ENCODE measurements around the gene CCHCR1.

Gene CCHCR1

GRCh38 chr6:31158863-31159855 lies 1.6 kb upstream of the CCHCR1 start:
- no peak for DNase-seq

- peak; percentile 99 for DNase-seq
Observed at GRCh38 chr6:31158140-31158862, 699 bp upstream of the CCHCR1 start, which contains the start of gene TCF19. Gene TCF19 (plus strand): TSS chr6:31158589. CDS start chr6:31159470, 881 bp downstream.

GRCh38 chr6:31156641-31157040 lies 961 bp downstream of the CCHCR1 start:
- DNase-seq: no peak

- no peak for DNase-seq
Observed at GRCh38 chr6:31154436-31154835, 3.2 kb downstream of the CCHCR1 start.

GRCh38 chr6:31152781-31153180 lies 4.8 kb downstream of the CCHCR1 start:
- no peak for DNase-seq

- DNase-seq: no peak
Observed at GRCh38 chr6:31149827-31150447, 7.7 kb downstream of the CCHCR1 start.

GRCh38 chr6:31145386-31145785 lies 12.2 kb downstream of the CCHCR1 start:
- no peak for DNase-seq

- no peak for DNase-seq
Observed at GRCh38 chr6:31144970-31145340, 12.6 kb downstream of the CCHCR1 start.

GRCh38 chr6:31144296-31144969 lies 13.2 kb downstream of the CCHCR1 start:
- DNase-seq: no peak

- DNase-seq: no peak
Observed at GRCh38 chr6:31143148-31143547, 14.5 kb downstream of the CCHCR1 start.

GRCh38 chr6:31142361-31142761 lies 15.2 kb downstream of the CCHCR1 start:
- DNase-seq: no peak

GRCh38 chr6:31140643-31141042 lies 17.0 kb downstream of the CCHCR1 start:
- no peak for DNase-seq

- DNase-seq: no peak
Observed at GRCh38 chr6:31139599-31139998, 18.0 kb downstream of the CCHCR1 start.

- DNase-seq: no peak
Observed at GRCh38 chr6:31138982-31139381, 18.6 kb downstream of the CCHCR1 start, which contains the start of gene PSORS1C2. Gene PSORS1C2 (minus strand): TSS chr6:31139066. CDS start chr6:31139026, 40 bp downstream.

- no peak for DNase-seq
Observed at GRCh38 chr6:31135710-31136109, 21.9 kb downstream of the CCHCR1 start.

GRCh38 chr6:31132806-31133205 lies 24.8 kb downstream of the CCHCR1 start:
- no peak for DNase-seq

GRCh38 chr6:31131595-31131994 lies 26.0 kb downstream of the CCHCR1 start:
- no peak for DNase-seq

- no peak for DNase-seq
Observed at GRCh38 chr6:31130751-31131150, 26.9 kb downstream of the CCHCR1 start.

GRCh38 chr6:31129130-31129529 lies 28.5 kb downstream of the CCHCR1 start:
- DNase-seq: no peak

- DNase-seq: peak; percentile 74
Observed at GRCh38 chr6:31128093-31128676, 29.4 kb downstream of the CCHCR1 start.

- no peak for DNase-seq
Observed at GRCh38 chr6:31126396-31127175, 31.0 kb downstream of the CCHCR1 start.
